ENCODE measurements around the gene TRMU.

TRMU gene

DNA sequence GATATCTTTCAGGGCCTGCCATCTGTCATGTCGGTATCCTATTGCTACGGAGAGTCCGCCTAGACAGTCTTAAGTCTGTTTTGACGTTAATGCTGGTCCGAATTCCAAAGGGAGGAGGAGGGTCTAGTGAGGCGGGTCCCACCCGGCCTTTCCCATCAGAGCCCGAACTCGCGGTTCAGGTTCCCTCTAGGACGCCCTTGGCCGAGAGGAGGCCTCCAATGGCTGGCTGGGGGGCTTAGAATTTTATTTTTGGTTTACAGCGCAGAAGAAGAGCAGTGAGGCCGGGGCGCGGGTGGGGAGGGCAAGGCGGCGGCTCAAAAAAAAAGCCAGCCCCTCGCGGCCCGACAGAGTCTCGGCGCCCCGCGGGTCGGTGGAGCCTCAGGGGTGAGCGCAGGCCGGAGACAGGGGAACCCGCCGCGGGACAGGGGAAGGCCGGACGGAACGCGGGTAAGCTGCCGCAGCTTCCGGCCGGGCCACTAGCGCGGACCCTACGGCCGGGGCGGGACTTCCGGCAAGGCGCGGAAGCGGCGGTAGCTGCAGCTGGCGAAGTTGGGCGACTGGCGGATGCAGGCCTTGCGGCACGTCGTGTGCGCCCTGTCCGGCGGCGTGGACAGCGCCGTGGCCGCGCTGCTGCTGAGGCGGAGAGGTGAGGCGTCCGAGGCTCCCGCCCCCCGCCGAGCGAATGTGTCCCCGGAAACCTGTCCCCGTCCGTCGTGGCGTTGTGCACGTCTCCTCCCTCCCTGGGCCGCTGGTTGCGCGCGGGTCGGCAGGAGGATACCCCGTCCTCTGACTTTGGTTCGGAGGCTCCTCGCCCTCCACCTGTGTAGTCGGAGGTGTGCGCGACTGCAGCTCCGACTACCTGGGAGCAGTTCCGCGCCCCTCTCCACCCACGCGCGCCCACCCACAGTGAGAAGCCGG is at the start of gene TRMU:
Gene TRMU, plus strand, starts transcription at position 514 of the 918 bp plus-strand sequence. Its CDS starts 51 bp downstream, at position 565.
- Mint-ChIP-seq H3K36me3 (ENCODE audit: low read depth) (peaks cover 43% of the 10 kb centered on the region), H3K27me3 (no peaks in the 10 kb centered on the region), H3K9me3 (no peaks in the 10 kb centered on the region), H3K27ac (peak within 1 kb of the TSS; percentile 95), H3K4me1 (ENCODE audit: low read depth) (peaks cover 35% of the 10 kb centered on the region), H3K4me3 (peak within 1 kb of the TSS; percentile 98)

GRCh38 chr22:46286006-46286405 is 49.5 kb upstream of the TRMU start:
- Mint-ChIP-seq H3K36me3 (ENCODE audit: low read depth) (peaks cover 11% of the 10 kb centered on the region), H3K27ac (no peak overlapping the region), H3K9me3 (no peaks in the 10 kb centered on the region)

DNA sequence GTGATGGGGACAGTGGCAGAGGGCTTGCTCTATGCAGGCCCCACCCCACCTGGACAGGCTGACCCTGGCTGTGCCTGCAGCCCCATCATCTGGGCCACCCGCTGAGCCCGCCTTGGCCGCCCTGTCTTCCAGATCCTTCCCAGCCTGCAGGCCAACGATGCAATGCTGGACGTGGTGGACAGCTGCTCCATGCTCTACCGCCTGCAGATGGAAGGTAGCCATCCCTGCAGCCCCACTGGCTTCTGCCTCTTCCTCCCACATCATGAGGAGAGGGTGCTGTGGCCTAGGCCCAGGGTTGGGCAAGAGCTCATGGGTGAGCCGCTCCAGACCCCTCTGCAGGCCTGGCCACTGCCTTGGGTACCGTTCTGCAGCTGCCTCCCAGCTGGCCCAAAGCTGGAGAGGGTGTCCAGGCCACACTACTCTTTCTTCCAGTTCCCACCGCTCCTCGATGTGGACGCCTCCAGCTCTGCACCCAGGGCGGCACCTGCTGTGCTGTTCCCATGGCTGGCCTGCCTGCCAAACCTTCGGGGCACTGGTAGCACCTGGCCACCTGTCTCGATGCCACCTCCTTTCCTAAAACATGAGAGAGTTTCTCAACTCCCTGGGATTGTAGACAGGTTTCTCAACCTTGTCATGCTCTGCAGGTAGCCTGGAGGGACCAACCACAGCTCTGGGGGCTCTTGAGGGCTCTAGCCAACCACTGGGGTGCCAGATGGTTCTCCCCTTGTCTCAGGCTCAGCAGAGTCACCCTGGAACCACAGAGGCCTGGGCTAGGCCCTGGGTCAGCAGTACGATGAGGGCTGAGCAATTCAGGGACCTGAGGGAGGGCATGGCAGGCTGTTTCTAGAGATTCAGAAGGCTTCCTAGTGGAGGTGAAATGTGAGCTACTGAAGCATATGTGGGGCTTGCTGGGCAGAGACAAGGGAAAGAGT is 48.3 kb upstream of the TRMU start:
- peaks cover 17% of the 10 kb centered on the region for H3K4me1 Mint-ChIP-seq (ENCODE audit: low read depth)

More at GRCh38 chr22:46286006-46286405, 49.5 kb upstream of the TRMU start:
- Mint-ChIP-seq H3K4me3 (no peak overlapping the region), H3K27me3 (no peaks in the 10 kb centered on the region), H3K4me1 (ENCODE audit: low read depth) (peaks cover 17% of the 10 kb centered on the region)

DNA sequence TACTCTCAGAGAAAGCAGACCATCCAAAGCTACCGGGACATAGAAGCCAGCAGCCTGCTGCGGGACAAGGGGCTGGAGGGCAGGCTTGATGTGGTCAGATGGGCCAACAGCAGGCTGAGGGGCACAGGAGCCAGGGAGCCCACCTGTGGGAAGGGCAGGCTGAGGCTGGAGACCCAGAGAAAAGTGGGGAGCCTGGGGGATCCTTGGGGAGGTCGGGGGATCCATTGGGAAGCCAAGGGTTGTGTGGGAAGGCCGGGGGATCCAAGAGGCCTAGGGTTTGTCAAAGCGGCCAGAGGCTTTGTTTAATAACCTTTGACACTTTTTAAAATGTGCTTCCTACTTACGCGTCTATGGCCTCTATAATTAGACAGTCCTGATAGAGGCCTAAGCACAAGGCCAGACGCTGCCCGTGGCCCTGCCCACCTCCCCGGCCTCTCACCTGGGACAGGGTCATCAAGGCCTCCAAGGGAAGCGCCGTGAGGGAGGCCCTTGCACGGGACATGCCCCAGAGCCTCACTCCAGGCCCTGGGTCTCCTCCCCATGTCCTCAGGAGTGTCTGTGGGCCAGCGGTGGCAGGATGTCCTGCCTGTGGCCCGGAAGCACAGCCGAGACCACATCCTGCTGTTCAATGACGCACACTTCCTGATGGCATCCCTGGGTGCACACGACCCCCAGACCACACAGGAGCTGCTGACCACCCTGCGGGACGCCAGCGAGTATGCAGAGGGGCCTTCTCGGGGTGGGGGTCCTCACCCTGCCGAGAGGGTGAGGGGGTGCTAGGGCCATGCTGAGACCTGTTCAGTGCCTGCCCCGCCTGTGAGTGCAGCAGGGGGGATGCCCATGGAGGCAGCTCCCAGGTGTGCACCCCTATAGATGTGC is 47.4 kb upstream of the TRMU start:
- H3K4me3 Mint-ChIP-seq, result peak overlapping the region; percentile 73
- H3K9me3 Mint-ChIP-seq, result no peaks in the 10 kb centered on the region
- peak overlapping the region; percentile 75 for H3K27ac Mint-ChIP-seq
- peaks cover 25% of the 10 kb centered on the region for H3K4me1 Mint-ChIP-seq (ENCODE audit: low read depth)
- H3K36me3 Mint-ChIP-seq (ENCODE audit: low read depth), result peaks cover 10% of the 10 kb centered on the region
- H3K27me3 Mint-ChIP-seq, result no peaks in the 10 kb centered on the region

More for the DNA sequence above, 48.3 kb upstream of the TRMU start:
- no peaks in the 10 kb centered on the region for H3K9me3 Mint-ChIP-seq
- peak overlapping the region; percentile 75 for H3K27ac Mint-ChIP-seq
- no peaks in the 10 kb centered on the region for H3K27me3 Mint-ChIP-seq
- peaks cover 7% of the 10 kb centered on the region for H3K36me3 Mint-ChIP-seq (ENCODE audit: low read depth)
- peak overlapping the region; percentile 73 for H3K4me3 Mint-ChIP-seq

GRCh38 chr22:46288846-46289243 is 46.7 kb upstream of the TRMU start:
- Mint-ChIP-seq H3K9me3 (no peaks in the 10 kb centered on the region), H3K36me3 (ENCODE audit: low read depth) (peaks cover 10% of the 10 kb centered on the region), H3K27me3 (no peaks in the 10 kb centered on the region), H3K27ac (no peak overlapping the region), H3K4me3 (peak overlapping the region; percentile 73), H3K4me1 (ENCODE audit: low read depth) (peaks cover 27% of the 10 kb centered on the region)

DNA sequence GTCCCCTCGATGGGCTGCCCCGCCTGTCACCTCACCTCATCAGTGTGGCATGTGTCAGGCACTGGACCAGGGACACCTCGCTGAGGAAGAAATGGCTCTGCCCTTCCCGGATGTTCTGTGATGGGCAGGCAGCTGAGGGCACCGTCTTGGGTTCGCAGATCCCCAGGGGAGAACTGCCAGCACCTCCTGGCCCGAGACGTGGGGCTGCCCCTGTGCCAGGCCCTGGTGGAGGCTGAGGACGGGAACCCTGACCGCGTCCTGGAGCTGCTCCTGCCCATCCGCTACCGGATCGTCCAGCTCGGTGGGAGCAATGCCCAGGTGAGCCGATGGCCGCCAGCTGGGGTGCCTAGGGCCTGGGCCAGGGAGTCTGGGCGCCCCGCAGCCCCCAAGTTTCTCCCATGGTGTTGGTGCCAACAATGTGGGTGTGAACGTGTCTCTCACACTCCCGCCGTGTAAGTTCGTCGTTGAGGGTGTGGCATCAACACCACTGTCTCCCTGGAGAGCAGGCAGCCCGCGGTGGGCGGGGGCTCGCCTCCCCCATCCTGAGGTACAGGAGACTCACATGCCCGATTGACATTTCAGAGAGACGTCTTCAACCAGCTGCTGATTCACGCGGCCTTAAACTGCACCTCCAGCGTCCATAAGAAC is 46.1 kb upstream of the TRMU start:
- Mint-ChIP-seq H3K9me3 (no peaks in the 10 kb centered on the region), H3K36me3 (ENCODE audit: low read depth) (peaks cover 10% of the 10 kb centered on the region), H3K4me3 (no peak overlapping the region), H3K4me1 (ENCODE audit: low read depth) (peaks cover 27% of the 10 kb centered on the region), H3K27me3 (no peaks in the 10 kb centered on the region), H3K27ac (no peak overlapping the region)

DNA sequence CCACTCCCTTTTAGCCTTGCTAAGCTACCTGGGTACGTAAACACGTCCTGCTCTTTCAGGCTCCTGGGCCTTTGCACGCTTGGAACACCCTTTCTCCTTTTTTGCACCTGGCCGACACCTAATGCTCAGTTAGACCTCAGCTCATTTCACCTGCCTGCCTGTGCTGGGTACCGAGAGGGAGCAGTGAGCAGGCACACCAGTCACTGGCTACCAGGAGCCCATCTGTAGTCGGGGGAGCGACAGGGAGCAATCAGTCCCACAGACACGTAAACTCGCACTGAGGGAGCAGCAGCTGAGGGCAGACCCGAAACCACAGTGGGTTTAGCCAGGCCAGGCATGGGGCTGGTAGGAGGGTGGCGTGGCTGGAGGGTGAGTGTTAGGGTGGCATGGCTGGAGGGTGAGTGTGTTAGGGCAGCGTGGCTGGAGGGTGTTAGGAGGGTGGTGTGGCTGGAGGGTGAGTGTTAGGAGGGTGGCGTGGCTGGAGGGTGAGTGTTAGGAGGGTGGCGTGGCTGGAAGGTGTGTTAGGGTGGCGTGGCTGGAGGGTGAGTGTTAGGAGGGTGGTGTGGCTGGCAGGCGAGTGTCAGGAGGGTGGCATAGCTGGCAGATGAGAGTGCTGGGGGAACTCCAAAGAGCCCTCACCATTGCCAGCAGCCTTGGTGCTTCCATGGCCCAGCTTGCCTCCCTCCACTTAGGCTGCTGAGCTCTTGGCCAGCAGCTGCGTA is 45.2 kb upstream of the TRMU start:
- H3K36me3 Mint-ChIP-seq (ENCODE audit: low read depth), result peaks cover 7% of the 10 kb centered on the region
- H3K4me3 Mint-ChIP-seq, result no peak overlapping the region
- H3K27me3 Mint-ChIP-seq, result no peaks in the 10 kb centered on the region
- peaks cover 33% of the 10 kb centered on the region for H3K4me1 Mint-ChIP-seq (ENCODE audit: low read depth)
- H3K9me3 Mint-ChIP-seq, result no peaks in the 10 kb centered on the region
- no peak overlapping the region for H3K27ac Mint-ChIP-seq

DNA sequence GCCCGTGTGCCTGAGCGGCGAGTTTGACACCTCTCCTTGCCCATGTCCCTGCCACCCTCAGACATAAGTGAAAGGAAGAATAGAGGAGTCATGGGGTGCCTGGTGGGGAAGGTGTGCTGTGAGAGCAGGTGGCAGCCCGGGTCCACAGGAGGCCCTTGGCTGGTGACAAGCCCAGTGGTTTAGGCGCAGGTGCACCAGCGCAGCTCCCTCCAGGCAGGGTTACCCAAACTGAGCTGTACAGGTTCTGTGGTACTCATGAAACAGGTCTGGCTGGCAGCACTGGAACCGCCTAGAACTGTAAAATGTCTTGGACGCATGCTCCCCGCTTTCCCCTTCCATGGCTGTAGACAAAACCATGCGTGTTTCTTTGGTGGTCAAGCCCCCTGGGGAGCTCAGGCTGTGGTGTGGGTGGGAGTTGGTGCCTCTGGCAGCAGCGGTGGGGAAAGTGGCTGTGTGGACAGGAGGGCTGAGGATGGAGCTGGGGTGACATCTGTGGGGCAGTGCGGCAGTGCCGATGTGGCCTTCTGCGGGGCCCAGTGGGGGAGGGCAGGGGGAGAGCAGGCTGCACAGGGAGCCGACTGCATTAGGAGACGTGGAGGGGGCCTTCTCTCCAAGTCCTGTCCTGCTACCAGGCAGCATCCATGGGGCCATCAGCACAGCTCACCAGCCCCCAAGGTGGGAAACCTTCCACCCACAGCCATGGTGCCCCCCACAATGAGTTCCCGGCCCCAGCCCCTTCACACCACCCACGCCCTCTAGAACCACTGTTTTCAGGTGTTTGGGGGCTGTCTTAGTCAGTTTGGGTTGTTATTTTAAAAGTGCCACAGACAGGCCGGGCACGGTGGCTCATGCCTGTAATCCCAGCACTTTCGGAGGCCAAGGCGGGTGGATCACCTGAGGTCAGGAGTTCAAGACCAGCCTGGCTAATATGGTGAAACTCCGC is 44.4 kb upstream of the TRMU start:
- Mint-ChIP-seq H3K4me3 (no peak overlapping the region), H3K27ac (no peak overlapping the region), H3K27me3 (no peaks in the 10 kb centered on the region), H3K9me3 (no peaks in the 10 kb centered on the region), H3K4me1 (ENCODE audit: low read depth) (peaks cover 41% of the 10 kb centered on the region), H3K36me3 (ENCODE audit: low read depth) (peaks cover 4% of the 10 kb centered on the region)

GRCh38 chr22:46292173-46292572 is 43.3 kb upstream of the TRMU start:
- Mint-ChIP-seq H3K27me3 (no peaks in the 10 kb centered on the region), H3K27ac (no peak overlapping the region), H3K4me3 (no peak overlapping the region), H3K4me1 (ENCODE audit: low read depth) (peaks cover 47% of the 10 kb centered on the region), H3K9me3 (no peaks in the 10 kb centered on the region), H3K36me3 (ENCODE audit: low read depth) (peaks cover 4% of the 10 kb centered on the region)

DNA sequence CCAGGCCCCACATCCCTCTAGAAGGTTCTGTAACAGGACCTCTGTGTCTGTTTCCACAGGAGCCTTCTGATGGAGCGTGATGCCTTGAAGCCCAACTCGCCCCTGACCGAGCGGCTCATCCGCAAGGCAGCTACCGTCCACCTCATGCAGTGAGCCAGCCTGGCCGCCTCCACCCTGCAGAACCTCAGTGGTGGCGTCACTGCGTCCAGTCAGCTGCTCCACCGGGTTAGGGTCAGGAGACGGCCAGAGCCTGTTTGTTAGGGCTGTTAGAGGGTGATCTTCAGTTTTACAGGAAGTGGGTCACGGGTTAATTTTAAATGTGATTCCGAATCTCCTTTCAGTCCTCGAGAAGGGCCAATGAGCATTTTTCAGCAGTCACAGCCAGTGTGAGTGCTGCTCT is 42.8 kb upstream of the TRMU start:
- peaks cover 46% of the 10 kb centered on the region for H3K4me1 Mint-ChIP-seq (ENCODE audit: low read depth)

DNA sequence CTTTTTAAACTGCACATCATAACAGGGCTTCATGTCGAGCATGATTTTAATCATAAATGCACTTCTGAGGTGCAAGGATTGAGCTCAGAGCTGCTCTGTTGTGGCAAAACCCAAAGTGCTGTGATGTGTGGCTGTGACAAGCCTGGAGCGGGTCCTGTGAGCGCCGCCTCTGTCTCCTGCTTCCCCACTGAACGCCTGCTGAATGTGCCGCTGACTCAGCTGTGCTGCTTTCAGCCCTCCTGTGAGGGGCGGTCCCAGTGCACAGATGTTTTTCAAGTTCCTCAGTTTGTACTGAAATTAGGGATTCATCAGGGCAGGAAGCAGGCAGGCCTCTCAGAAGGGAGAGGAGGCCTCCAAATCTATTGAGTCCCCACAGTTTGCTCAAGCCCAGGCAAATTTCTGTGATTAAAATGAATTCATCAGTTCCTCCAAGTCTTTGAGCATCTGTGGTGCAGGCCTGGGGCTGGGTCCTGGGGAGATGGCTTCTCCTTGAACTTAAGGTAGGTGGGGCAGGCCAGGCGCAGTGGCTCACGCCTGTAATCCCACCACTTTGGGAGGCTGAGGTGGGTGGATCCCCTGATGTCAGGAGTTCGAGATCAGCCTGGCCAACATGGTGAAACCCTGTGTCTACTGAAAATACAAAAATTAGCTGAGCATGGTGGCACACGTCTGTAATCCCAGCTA is 41.8 kb upstream of the TRMU start:
- no peaks in the 10 kb centered on the region for H3K27me3 Mint-ChIP-seq
- peaks cover 43% of the 10 kb centered on the region for H3K4me1 Mint-ChIP-seq (ENCODE audit: low read depth)
- no peak overlapping the region for H3K27ac Mint-ChIP-seq
- H3K4me3 Mint-ChIP-seq, result no peak overlapping the region
- peaks cover 13% of the 10 kb centered on the region for H3K36me3 Mint-ChIP-seq (ENCODE audit: low read depth)
- H3K9me3 Mint-ChIP-seq, result no peaks in the 10 kb centered on the region

More for the DNA sequence above, 42.8 kb upstream of the TRMU start:
- Mint-ChIP-seq H3K4me3 (no peak overlapping the region), H3K36me3 (ENCODE audit: low read depth) (peaks cover 9% of the 10 kb centered on the region), H3K9me3 (no peaks in the 10 kb centered on the region), H3K27ac (no peak overlapping the region), H3K27me3 (no peaks in the 10 kb centered on the region)

GRCh38 chr22:46294784-46295183 is 40.7 kb upstream of the TRMU start:
- H3K9me3 Mint-ChIP-seq, result no peaks in the 10 kb centered on the region
- H3K4me3 Mint-ChIP-seq, result peak overlapping the region; percentile 92
- peaks cover 45% of the 10 kb centered on the region for H3K4me1 Mint-ChIP-seq (ENCODE audit: low read depth)
- peaks cover 23% of the 10 kb centered on the region for H3K36me3 Mint-ChIP-seq (ENCODE audit: low read depth)
- H3K27ac Mint-ChIP-seq, result peak overlapping the region; percentile 72
- no peaks in the 10 kb centered on the region for H3K27me3 Mint-ChIP-seq

All from stimulated activated naive CD8-positive, alpha-beta T cell treated with anti-CD3 and anti-CD28 coated beads, Interleukin-15, Interleukin-2, amounts not matched to agents 100 ng/mL and 50 ng/mL, for 24 hours (primary cell).